ENCODE results near the gene TNFRSF8. TPM values are rescaled to one million over a fixed set of nuclear protein-coding genes. Genes with fewer than 3 reads are reported as not detected.

TNFRSF8 gene
- total and polyA plus RNA-seq, 2 experiments from 2014 or later, result not detected

DNA sequence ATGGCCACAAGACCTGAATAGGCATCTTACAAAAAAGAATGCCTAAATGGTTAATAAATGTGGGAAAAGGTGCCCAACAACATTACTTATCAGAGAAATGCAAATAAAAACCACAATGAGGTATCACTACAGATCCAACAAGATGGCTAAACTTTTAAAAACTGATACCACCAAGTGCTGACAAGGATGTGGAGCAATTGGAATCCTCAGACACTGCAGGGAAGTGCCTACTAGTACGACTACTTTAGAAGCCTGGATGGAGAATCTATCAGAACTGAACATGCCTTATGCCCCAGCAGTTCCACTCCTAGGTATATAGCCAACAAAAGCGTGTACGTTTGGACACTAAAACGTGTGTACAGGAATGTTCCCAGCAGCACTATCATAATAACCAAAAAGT lies 19.9 kb downstream of the TNFRSF8 start:
- no peaks in the 10 kb centered on the region for H3K9me2 ChIP-seq (replicated peaks; ENCODE audit: insufficient read depth)
- no peak overlapping the region for H3K4me3 ChIP-seq
- no peaks in the 10 kb centered on the region for H3K79me2 ChIP-seq
- H3K9me3 ChIP-seq (ENCODE audit: low read depth), result no peaks in the 10 kb centered on the region
- no peak overlapping the region for H3K27ac ChIP-seq
- DNase-seq (ENCODE audit: low spot score), result no peak
- H3K4me2 ChIP-seq, result no peak overlapping the region
- H2AFZ ChIP-seq, result no peak overlapping the region
- H3K36me3 ChIP-seq (replicated peaks; ENCODE audit: insufficient read depth, low read depth), result no peaks in the 10 kb centered on the region
- WGBS (ENCODE audit: low lambda C conversion rate, missing lambda C conversion rate), result 90% methylated on average over 4 of the region's 4 CpGs
- no peaks in the 10 kb centered on the region for H4K20me1 ChIP-seq (ENCODE audit: insufficient read depth, poor library complexity, severe bottlenecking)
- H3K4me1 ChIP-seq (ENCODE audit: insufficient read depth), result no peaks in the 10 kb centered on the region
- H3K27me3 ChIP-seq, result no peaks in the 10 kb centered on the region
- TF ChIP-seq EZH2 (IDR thresholded peaks at IDR 0.05; ENCODE audit: borderline replicate concordance), result no peak
- TF ChIP-seq, protein P1, sequence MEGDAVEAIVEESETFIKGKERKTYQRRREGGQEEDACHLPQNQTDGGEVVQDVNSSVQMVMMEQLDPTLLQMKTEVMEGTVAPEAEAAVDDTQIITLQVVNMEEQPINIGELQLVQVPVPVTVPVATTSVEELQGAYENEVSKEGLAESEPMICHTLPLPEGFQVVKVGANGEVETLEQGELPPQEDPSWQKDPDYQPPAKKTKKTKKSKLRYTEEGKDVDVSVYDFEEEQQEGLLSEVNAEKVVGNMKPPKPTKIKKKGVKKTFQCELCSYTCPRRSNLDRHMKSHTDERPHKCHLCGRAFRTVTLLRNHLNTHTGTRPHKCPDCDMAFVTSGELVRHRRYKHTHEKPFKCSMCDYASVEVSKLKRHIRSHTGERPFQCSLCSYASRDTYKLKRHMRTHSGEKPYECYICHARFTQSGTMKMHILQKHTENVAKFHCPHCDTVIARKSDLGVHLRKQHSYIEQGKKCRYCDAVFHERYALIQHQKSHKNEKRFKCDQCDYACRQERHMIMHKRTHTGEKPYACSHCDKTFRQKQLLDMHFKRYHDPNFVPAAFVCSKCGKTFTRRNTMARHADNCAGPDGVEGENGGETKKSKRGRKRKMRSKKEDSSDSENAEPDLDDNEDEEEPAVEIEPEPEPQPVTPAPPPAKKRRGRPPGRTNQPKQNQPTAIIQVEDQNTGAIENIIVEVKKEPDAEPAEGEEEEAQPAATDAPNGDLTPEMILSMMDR (IDR thresholded peaks at IDR 0.05; ENCODE audit: poor library complexity), result no peak
- no peak for TF ChIP-seq EZH2phosphoT487 (IDR thresholded peaks at IDR 0.05; ENCODE audit: low read depth, severe bottlenecking, unreplicated experiment)

DNA sequence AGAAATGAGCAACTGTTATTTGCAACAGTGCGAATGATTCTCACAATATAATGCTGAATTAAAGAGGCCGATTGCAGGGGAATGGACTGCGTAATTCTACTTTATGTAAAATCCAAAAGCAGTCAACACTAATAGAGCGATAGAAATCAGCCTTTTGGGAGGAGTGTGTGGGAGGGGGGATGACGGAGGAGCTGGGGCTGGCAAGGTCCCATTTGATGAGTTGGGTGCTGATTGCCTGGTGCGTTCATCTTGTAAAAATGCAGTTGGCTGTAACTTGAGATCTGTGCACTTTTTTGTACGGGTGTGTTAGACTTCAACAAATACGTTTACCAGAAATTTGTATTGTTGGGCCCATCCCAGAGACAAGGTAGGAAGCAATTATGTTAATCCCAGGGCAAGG lies 20.7 kb downstream of the TNFRSF8 start:
- Histone ChIP-seq H3K4me2 (no peak overlapping the region), H3K27ac (no peak overlapping the region), H3K4me3 (no peak overlapping the region), H2AFZ (no peak overlapping the region), H4K20me1 (ENCODE audit: insufficient read depth, poor library complexity, severe bottlenecking) (no peaks in the 10 kb centered on the region), H3K4me1 (ENCODE audit: insufficient read depth) (no peaks in the 10 kb centered on the region), H3K27me3 (no peaks in the 10 kb centered on the region), H3K36me3 (replicated peaks; ENCODE audit: insufficient read depth, low read depth) (no peaks in the 10 kb centered on the region), H3K9me2 (replicated peaks; ENCODE audit: insufficient read depth) (no peaks in the 10 kb centered on the region), H3K79me2 (no peaks in the 10 kb centered on the region), H3K9me3 (ENCODE audit: low read depth) (no peaks in the 10 kb centered on the region)
- no peak for DNase-seq (ENCODE audit: low spot score)
- TF ChIP-seq EZH2phosphoT487 (IDR thresholded peaks at IDR 0.05; ENCODE audit: low read depth, severe bottlenecking, unreplicated experiment), result no peak
- TF ChIP-seq, protein P1 (IDR thresholded peaks at IDR 0.05; ENCODE audit: poor library complexity), result no peak
- TF ChIP-seq EZH2 (IDR thresholded peaks at IDR 0.05; ENCODE audit: borderline replicate concordance), result no peak
- WGBS (ENCODE audit: low lambda C conversion rate, missing lambda C conversion rate), result 83% methylated on average over 8 of the region's 8 CpGs

DNA sequence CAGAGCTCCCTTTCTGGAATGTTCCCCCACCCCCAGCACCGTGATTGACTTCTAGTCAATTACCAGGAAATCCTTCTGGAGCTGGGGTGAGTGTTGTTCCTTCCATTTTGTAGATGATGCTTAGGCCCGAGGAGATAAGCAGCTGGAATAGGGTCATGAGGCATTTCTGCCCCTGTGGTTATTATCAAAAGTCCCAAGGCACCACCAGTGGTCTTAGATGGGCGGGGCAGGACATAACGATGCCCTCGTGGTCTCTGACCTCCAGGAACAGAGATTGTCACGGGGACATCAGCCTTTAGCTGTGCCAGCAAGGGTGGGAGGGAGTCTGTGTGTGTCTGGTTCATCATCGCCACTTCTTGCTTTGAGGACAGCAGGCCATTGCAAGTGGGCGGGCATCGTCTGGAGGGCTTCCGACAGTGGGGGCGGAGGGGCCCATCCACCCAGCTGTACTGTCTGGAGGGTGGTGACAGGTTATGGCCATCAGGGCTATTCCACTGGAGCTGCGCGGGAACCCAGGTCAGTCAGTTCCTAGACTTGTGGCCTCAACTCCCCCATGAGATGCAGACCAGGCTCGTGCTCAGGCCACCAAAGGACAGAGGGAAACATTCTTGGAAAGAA lies 22.6 kb downstream of the TNFRSF8 start:
- Histone ChIP-seq H4K20me1 (ENCODE audit: insufficient read depth, poor library complexity, severe bottlenecking) (no peaks in the 10 kb centered on the region), H3K27me3 (no peaks in the 10 kb centered on the region), H3K27ac (no peak overlapping the region), H3K4me1 (ENCODE audit: insufficient read depth) (no peaks in the 10 kb centered on the region), H2AFZ (no peak overlapping the region), H3K4me2 (no peak overlapping the region), H3K9me3 (ENCODE audit: low read depth) (no peaks in the 10 kb centered on the region), H3K36me3 (replicated peaks; ENCODE audit: insufficient read depth, low read depth) (no peaks in the 10 kb centered on the region), H3K79me2 (no peaks in the 10 kb centered on the region), H3K4me3 (no peak overlapping the region), H3K9me2 (replicated peaks; ENCODE audit: insufficient read depth) (no peaks in the 10 kb centered on the region)
- DNase-seq (ENCODE audit: low spot score), result no peak
- WGBS (ENCODE audit: low lambda C conversion rate, missing lambda C conversion rate), result 86% methylated on average over 14 of the region's 14 CpGs
- TF ChIP-seq EZH2phosphoT487 (IDR thresholded peaks at IDR 0.05; ENCODE audit: low read depth, severe bottlenecking, unreplicated experiment), result no peak
- TF ChIP-seq, protein P1 (IDR thresholded peaks at IDR 0.05; ENCODE audit: poor library complexity), result no peak
- TF ChIP-seq EZH2 (IDR thresholded peaks at IDR 0.05; ENCODE audit: borderline replicate concordance), result no peak

Data from hepatocyte (in vitro differentiated cells).